ENCODE measurements around the gene PRKCB.
"Not testable (repeated sequence)": the region's sequence is repeated elsewhere in the genome, so short reads cannot be mapped to it uniquely, and the experiment has no call there.

PRKCB gene

DNA sequence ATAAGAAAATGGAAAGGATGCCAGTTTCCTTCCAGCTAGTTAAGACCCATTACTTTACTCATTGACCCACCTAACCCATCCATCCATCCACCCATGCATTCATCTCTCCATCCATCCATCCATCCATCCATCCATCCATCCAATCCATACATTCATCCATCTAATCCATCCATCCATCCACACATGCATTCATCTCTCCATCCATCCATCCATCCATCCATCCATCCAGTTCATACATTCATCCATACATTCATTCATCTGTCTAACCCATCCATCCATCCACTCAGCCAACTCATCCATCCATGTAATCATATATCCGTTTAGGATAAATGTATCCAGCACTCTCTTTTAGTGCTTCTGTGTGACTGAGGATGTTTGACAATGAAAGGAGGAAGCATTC lies 241.5 kb downstream of the PRKCB start:
- no peak for TF ChIP-seq JUND (IDR thresholded peaks at IDR 0.05; ENCODE audit: low read depth)
- no peak for DNase-seq (ENCODE audit: low read depth in 1 of 2, low spot score in 1 of 2)
- in situ Hi-C loops (cut with HindIII; ENCODE audit: low pct_unique_long_range_greater_than_20kb, low sequenced_read_pairs) = no loop called here

DNA sequence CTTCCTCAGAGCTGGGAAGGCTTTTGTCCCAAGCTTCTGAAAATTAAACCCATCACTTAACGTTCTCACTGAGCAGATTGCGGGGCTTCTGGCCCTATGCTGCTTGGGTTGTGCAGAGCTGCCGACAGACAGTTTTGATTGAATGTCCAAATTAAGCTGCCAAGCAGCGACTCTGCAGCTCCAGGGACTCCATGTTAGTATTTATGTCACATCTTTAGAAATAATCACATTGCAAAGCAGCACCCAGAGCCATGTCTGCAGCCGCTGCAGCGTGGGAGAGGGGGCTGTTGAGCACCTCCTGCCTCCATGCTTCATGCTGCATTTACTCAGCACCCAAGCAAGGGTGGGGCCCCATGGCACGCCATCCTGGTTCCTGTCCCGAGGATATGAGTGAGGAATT lies 242.2 kb downstream of the PRKCB start:
- no peak for DNase-seq (ENCODE audit: low read depth in 1 of 2, low spot score in 1 of 2)
- no peak for TF ChIP-seq JUND (IDR thresholded peaks at IDR 0.05; ENCODE audit: low read depth)
- in situ Hi-C loops (cut with HindIII; ENCODE audit: low pct_unique_long_range_greater_than_20kb, low sequenced_read_pairs) = no loop called here

DNA sequence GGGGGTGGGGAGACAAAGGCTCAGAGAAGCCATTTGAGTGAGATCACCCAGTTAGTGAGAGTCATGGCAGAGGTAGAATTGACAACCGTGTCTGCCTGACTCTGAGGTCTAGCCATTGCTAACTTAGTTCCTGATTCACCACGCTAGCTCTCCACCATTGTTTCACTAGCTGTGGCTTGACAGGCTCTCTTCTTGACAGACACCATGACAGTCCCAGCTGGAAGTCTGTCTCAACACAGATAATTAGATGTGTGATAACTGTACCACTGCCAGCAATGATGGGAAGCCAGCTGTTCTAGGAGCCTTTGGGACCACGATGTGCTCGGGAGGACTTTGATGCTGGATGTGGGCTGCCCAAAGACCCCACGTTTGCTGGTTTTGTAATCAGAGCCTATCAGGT lies 249.9 kb downstream of the PRKCB start:
- in situ Hi-C loops (cut with HindIII; ENCODE audit: low pct_unique_long_range_greater_than_20kb, low sequenced_read_pairs) = no loop called here
- DNase-seq (ENCODE audit: low read depth in 1 of 2, low spot score in 1 of 2) = no peak
- no peak for TF ChIP-seq JUND (IDR thresholded peaks at IDR 0.05; ENCODE audit: low read depth)

DNA sequence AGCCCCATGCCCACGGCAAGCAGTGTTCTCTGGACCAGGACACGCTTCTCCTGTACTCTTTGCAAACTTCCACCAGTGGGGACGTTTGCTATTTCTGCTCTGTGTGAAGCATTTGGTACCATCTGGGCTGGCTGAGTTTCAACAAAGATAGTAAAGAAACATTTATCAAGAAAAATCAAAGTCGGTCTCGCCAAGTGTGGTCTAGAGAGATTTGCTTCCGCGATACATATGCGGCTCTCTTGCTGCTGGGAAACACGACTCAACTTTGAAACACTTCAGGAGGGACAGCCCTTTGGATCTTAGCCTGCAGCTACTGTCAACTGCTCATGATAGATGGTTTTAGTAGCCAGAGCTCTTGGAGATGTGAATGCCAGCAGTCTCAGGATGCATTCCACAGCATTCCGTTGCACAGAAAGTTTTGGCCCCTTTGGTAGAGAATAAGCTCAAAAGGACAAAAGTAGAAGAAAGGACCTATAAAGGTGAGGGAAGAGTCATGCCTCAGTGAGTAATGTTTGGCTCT lies 252.2 kb downstream of the PRKCB start:
- DNase-seq (ENCODE audit: low read depth in 1 of 2, low spot score in 1 of 2) = no peak
- in situ Hi-C loops (cut with HindIII; ENCODE audit: low pct_unique_long_range_greater_than_20kb, low sequenced_read_pairs) = no loop called here
- no peak for TF ChIP-seq JUND (IDR thresholded peaks at IDR 0.05; ENCODE audit: low read depth)

DNA sequence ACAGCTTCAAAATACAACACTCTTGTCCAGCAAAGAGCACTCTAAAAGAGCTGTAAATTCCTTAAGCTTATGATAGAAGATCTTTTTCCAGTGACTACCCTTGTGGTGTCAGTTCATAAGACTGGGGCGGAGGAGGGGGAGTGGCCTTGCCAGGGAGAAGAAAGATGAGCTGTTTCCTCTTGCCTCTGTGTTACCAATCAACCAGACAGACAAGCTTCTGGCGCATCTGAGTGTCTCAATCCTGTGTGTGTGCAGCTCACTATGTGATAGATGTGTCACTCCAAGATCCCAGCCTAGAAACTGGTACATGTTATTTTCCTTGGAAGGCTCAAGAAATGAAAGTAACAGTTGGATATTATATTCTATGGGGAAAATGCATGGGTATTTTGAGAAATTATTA lies 253.0 kb downstream of the PRKCB start:
- in situ Hi-C loops (cut with HindIII; ENCODE audit: low pct_unique_long_range_greater_than_20kb, low sequenced_read_pairs) = no loop called here
- no peak for DNase-seq (ENCODE audit: low read depth in 1 of 2, low spot score in 1 of 2)
- no peak for TF ChIP-seq JUND (IDR thresholded peaks at IDR 0.05; ENCODE audit: low read depth)

DNA sequence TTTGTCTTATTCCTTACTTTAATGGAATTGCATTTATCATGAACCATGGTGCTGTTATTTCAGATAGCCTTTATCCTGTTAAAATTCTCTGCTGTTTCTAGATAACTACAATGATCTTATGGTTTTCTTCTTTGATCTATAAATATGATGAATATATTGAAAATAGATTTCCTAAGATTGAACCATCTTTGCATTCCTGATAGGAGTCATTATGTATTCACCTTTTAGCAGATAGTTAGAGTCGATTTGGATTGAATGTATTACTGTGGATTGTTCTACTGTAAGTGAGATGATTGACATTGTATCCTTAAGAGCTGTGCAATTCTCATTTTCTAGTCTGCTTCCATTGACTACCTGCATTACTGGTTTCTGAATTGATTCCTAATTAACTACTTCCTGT lies 255.3 kb downstream of the PRKCB start:
- no peak for DNase-seq (ENCODE audit: low read depth in 1 of 2, low spot score in 1 of 2)
- TF ChIP-seq JUND (IDR thresholded peaks at IDR 0.05; ENCODE audit: low read depth) = no peak
- in situ Hi-C loops (cut with HindIII; ENCODE audit: low pct_unique_long_range_greater_than_20kb, low sequenced_read_pairs) = no loop called here

DNA sequence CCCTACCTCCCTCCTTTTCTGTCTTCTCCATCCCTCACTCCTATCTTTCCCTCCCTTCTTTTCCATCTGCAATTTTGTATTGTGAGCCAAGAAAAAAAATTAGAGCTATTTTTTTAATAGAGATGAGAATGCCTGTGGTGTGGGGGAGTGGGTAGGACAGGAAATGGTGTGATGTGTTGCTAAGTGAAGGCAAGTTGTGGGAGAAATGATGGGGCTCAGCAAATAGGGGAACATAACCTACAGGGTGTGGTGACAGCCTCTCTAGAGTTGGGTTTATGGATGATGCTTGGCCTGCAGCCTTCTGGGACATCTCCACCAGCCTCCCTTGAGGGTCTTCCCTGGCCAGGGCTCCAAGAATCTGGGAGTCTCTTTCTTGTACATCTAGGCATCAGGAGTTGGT lies 257.3 kb downstream of the PRKCB start:
- in situ Hi-C loops (cut with HindIII; ENCODE audit: low pct_unique_long_range_greater_than_20kb, low sequenced_read_pairs) = no loop called here
- no peak for DNase-seq (ENCODE audit: low read depth in 1 of 2, low spot score in 1 of 2)
- TF ChIP-seq JUND (IDR thresholded peaks at IDR 0.05; ENCODE audit: low read depth) = no peak

DNA sequence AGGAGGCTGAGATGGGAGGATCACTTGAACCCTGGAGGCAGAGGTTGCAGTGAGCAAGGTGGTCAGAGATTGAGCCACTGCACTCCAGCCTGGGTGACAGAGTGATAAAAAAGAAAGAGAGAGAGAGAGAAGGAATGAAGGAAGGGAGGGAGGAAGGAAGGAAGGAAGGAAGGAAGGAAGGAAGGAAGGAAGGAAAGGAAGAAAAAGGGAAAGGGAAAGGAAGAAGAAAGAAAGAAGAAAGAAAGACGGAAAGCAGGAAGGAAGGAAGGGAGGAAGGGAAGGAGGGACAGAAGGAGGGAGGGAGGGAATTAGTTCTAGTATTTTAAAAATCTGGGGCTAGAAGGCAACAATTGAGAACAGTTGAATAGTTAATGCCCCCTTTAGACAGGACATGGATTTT lies 258.9 kb downstream of the PRKCB start:
- in situ Hi-C loops (cut with HindIII; ENCODE audit: low pct_unique_long_range_greater_than_20kb, low sequenced_read_pairs) = no loop called here
- DNase-seq (ENCODE audit: low read depth in 1 of 2, low spot score in 1 of 2) = no peak
- no peak for TF ChIP-seq JUND (IDR thresholded peaks at IDR 0.05; ENCODE audit: low read depth)

DNA sequence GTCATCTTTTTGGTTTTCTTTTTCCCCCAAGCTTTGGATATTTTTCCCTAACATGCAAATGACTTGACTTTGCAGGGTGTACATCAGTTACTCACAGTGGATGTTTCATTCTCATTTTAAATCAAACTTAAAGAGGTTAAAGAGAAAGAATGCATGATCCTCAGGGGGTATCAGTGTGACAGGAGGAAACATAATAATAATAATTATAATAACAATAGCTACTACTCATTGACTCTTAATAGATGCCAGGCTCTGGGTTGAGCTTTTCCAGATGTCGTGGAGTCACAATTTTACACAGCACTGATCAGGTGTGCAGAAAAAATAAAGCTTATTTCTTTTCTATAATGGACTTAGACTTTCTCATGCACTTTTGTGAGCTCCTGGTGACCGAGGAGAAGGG lies 263.1 kb downstream of the PRKCB start:
- in situ Hi-C loops (cut with HindIII; ENCODE audit: low pct_unique_long_range_greater_than_20kb, low sequenced_read_pairs) = no loop called here
- TF ChIP-seq JUND (IDR thresholded peaks at IDR 0.05; ENCODE audit: low read depth) = no peak
- no peak for DNase-seq (ENCODE audit: low read depth in 1 of 2, low spot score in 1 of 2)

DNA sequence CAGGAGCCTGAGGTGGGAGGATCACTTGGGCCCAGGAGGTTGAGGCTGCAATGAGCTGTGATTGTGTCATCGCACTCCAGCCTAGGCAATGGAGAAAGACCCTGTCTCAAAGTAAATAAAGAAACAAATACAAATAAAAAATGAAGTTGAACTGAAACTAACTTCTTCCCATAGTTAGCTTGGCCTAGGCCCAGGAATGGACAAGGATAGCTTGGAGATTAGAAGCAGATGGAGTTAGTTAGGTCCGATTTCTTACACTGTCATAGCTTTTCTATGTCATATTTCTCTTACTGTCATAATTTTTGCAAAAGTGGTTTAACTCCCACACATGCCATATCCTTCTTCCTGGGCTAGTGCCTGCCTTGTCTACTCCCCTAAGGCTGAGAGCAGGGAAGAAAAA lies 265.6 kb downstream of the PRKCB start:
- no peak for TF ChIP-seq JUND (IDR thresholded peaks at IDR 0.05; ENCODE audit: low read depth)
- in situ Hi-C loops (cut with HindIII; ENCODE audit: low pct_unique_long_range_greater_than_20kb, low sequenced_read_pairs) = no loop called here
- DNase-seq (ENCODE audit: low read depth in 1 of 2, low spot score in 1 of 2) = no peak

DNA sequence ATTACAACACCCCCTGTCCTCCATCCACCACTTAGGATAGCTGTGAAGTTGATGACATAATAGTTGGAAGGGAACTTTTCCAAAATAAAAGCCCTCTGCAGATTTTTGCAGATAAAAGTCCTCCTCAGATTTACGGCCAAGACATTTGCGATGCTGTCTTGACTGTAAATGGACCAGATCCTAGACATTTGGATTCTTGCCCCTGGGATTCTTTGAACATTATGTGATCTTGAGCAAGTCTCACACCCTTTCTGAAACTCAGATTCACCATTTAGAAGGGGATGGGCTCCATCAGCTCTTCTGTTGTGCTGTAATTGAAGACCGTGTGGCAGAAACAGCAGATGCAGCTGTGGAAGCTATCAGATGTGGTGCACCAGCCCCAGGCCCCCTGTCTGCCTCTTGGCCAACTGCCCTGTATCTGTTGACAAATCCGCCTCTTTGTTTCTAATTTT lies 266.5 kb downstream of the PRKCB start:
- DNase-seq (ENCODE audit: low read depth in 1 of 2, low spot score in 1 of 2) = no peak
- TF ChIP-seq JUND (IDR thresholded peaks at IDR 0.05; ENCODE audit: low read depth) = no peak
- in situ Hi-C loops (cut with HindIII; ENCODE audit: low pct_unique_long_range_greater_than_20kb, low sequenced_read_pairs) = no loop called here

DNA sequence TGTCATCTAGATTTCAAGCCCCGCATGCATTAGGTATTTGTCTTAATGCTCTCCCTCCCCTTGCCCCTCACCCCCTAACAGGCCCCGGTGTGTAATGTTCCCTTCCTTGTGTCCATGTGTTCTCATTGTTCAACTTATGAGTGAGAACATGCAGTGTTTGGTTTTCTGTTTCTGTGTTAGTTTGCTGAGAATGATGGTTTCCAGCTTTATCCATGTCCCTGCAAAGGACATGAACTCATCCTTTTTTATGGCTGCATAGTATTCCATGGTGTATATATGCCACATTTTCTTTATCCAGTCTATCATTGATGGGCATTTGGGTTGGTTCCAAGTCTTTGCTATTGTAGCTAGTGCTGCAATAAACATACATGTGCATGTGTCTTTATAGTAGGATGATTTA lies 269.7 kb downstream of the PRKCB start:
- in situ Hi-C loops (cut with HindIII; ENCODE audit: low pct_unique_long_range_greater_than_20kb, low sequenced_read_pairs); DNase-seq (ENCODE audit: low read depth in 1 of 2, low spot score in 1 of 2): not testable (repeated sequence)

DNA sequence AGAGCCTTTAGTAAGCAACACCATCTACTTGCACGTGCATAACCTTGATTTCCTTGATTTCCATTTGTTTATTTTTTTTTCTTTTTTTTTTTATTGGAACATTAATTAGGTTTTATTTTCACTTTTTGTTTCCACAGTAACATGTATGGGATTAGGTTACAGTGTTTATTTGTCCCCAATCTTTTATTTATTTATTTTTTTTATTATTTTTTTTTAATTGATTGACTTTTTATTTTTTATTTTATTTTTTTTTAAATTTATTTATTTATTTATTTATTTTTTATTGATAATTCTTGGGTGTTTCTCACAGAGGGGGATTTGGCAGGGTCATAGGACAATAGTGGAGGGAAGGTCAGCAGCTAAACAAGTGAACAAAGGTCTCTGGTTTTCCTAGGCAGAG lies 272.3 kb downstream of the PRKCB start:
- DNase-seq (ENCODE audit: low read depth in 1 of 2, low spot score in 1 of 2); in situ Hi-C loops (cut with HindIII; ENCODE audit: low pct_unique_long_range_greater_than_20kb, low sequenced_read_pairs): not testable (repeated sequence)

DNA sequence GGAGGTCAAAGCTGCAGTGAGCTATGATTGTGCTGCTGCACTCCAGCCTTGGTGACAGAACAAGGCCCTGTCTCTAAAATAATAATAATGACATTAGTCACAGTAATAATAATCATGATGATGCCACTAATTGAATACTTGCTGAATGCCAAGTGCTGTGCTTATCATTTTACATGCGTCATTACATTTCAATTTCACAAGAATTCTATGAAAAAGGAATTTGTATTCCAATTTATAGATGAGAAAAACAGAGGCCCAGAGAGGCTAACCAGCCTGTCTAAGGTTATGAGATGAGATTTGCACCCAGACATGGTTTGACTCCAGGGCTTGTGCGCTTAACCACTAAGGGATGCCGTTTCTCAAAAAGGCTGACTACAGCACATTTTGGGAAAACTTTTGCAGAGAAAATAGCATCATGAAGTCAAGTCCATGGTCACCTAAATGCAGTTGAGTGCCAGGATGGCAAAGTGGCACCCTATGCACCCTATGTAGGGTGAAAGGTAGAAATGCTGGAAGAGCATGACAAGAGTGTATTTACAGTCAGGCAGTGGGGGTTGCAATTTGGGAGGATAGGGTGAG lies 276.0 kb downstream of the PRKCB start:
- no peak for DNase-seq (ENCODE audit: low read depth in 1 of 2, low spot score in 1 of 2)
- in situ Hi-C loops (cut with HindIII; ENCODE audit: low pct_unique_long_range_greater_than_20kb, low sequenced_read_pairs) = no loop called here
- TF ChIP-seq JUND (IDR thresholded peaks at IDR 0.05; ENCODE audit: low read depth) = no peak

Measured in T47D (cell line).